ENCODE data around the gene STAB1.

The STAB1 gene

DNA sequence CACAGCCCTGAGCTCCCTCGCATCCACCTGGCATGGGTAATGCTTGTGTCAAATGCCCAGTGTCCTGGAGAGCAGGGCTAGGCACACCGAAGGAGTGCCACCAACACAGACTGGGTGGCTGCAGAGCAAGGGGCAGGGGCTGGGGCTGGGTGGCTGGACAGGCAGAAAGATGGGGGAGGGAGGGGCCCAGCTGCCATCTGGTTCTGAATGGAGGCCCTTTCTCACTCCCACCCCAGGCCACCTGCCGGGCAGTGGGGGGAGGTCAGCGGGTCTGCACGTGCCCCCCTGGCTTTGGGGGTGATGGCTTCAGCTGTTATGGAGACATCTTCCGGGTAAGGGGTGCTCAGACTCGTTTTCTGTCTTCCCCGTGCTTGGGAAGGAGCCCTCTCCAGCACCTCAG is 17.0 kb downstream of the STAB1 start:
- DNase-seq = no peak

GRCh38 chr3:52512727-52513126 is 17.6 kb downstream of the STAB1 start:
- no peak for DNase-seq

DNA sequence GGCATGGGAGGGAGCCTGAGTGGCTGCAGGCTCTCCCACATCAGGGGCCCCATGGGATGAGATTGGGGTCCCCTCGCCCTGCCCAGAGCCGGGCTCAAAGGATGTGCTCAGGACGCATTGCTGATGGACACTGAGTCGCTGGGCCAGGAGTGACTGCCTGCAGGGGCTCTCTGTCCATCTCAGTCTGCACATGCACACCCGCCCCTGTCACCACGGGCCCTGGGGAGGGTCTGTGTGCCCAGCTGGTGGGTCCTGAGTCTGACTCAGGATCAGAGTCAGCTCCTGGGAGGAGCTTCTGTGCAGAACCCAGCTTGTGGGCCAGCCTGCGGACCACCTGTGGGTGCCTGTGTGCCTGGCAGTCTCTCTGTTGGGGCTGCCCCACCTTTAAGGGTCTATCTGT is 18.1 kb downstream of the STAB1 start:
- DNase-seq = no peak

DNA sequence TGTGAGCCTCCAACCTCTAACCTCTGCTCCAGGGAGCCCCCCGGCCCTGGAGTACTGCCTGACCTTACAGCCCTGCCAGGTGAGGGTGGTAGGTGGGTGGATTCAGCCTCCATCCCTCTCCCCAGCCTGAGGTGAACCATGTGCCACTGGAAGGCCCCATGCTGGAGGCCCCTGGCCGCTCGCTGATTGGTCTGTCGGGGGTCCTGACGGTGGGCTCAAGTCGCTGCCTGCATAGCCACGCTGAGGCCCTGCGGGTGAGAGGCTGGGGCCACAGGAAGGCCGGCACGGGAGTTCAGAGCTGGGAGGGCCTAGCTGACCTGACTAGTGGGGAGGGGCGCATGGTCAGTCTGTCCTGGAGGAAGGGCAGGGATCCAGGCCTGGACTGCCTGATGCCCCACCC is 19.4 kb downstream of the STAB1 start:
- DNase-seq = no peak

- DNase-seq = no peak
Observed at GRCh38 chr3:52515192-52515591, 20.1 kb downstream of the STAB1 start.

DNA sequence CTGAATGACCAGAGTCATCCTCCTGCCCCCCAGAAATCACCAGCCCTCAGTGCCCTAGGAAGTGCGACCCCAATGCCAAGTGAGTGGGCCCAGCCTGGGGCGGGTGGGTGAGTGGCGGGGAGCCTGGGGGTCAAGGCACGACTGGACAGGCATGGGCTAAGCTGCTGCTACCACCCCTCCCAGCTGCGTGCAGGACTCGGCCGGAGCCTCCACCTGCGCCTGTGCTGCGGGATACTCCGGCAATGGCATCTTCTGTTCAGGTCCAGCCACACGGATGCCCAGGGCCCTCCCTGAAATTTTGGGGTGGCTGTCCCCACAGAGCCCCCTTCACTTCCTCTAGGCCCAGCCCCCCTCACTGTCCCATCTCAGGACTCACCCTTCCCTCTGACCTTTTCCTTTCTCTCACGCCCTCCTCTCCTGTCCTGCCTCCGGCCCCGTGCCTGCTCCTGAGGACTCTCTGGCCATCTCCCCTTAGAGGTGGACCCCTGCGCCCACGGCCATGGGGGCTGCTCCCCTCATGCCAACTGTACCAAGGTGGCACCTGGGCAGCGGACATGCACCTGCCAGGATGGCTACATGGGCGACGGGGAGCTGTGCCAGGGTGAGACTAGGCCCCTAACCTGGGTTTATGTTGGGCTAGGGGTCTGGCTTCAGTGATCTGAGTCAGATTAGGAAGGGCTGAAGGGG is 21.5 kb downstream of the STAB1 start:
- DNase-seq = no peak

- DNase-seq = no peak
Observed at GRCh38 chr3:52517796-52518722, 22.9 kb downstream of the STAB1 start.

DNA sequence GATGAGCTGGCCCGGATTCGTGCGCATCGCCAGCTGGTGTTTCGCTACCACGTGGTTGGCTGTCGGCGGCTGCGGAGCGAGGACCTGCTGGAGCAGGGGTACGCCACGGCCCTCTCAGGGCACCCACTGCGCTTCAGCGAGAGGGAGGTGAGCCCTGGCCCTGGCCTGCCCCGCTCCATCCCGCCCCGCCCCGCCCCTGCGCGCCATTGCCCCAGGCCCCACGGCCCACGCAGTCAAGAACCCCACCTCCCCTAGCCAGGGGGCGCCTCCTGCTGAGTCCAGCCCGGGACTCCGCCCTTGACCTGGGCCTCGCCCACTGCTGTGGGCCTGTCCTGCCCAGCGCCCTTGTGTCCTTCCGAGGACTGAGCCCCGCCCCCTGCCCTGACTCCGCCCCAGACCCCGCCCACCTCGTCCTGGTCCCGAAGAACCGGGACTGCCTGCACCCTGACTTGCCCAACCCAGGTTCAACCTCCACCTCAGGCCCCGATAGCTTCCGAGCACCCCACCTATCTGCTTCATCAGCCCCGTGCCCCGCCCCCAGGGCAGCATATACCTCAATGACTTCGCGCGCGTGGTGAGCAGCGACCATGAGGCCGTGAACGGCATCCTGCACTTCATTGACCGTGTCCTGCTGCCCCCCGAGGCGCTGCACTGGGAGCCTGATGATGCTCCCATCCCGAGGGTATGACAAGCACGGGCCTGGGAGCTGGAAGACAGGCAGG is 23.7 kb downstream of the STAB1 start:
- DNase-seq = no peak

DNA sequence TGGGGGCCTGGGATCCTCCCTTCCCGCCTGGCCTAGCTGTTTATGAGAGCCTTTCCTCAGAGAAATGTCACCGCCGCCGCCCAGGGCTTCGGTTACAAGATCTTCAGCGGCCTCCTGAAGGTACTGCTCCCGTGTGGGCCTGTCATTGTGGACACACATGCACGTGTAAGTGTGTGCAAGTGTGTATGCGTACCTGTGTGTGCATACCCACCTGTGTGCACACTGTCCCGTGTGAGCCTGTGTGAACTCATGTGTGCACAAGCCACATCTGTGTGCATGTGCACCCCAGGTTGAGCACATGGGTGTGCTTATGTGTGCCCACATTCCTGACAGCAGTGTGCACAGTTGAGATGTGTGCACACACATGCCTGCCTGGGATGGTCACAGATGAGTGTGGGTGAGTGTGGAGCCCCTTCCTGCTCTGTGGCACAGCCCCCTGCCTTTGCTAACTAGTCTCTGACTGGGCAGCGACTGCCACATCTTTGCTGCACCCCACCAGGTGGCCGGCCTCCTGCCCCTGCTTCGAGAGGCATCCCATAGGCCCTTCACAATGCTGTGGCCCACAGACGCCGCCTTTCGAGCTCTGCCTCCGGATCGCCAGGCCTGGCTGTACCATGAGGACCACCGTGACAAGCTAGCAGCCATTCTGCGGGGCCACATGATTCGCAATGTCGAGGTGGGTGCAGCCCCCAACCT is 24.5 kb downstream of the STAB1 start:
- DNase-seq = no peak

GRCh38 chr3:52520141-52520667 is 25.1 kb downstream of the STAB1 start:
- DNase-seq = no peak

DNA sequence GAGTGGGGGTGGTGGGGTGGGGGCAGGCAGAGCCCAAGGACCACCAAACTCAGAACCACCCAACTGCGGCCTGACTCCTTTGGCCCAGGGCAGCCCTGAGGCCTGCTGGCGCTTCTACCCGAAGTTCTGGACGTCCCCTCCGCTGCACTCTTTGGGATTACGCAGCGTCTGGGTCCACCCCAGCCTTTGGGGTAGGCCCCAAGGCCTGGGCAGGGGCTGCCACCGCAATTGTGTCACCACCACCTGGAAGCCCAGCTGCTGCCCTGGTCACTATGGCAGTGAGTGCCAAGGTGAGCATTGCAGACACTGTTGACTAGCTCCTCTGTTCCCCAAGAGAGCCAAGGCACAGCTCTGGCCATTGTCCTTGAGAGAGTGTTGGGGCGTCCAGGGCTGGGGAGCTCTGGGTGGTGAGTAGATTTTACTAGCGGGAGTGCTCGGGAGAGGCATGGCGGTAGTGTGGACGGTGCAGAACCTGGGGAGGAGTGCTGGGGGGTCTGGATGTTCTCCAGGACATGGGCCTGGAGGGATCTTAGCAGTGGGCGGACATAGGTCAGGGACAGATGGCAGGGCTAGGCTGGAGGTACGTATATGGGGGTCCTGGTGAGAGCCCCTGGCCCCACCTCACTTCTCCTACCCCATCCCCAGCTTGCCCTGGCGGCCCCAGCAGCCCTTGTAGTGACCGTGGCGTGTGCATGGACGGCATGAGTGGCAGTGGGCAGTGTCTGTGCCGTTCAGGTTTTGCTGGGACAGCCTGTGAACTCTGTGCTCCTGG is 25.8 kb downstream of the STAB1 start:
- no peak for DNase-seq

- DNase-seq = no peak
Observed at GRCh38 chr3:52521488-52521824, 26.3 kb downstream of the STAB1 start.

DNA sequence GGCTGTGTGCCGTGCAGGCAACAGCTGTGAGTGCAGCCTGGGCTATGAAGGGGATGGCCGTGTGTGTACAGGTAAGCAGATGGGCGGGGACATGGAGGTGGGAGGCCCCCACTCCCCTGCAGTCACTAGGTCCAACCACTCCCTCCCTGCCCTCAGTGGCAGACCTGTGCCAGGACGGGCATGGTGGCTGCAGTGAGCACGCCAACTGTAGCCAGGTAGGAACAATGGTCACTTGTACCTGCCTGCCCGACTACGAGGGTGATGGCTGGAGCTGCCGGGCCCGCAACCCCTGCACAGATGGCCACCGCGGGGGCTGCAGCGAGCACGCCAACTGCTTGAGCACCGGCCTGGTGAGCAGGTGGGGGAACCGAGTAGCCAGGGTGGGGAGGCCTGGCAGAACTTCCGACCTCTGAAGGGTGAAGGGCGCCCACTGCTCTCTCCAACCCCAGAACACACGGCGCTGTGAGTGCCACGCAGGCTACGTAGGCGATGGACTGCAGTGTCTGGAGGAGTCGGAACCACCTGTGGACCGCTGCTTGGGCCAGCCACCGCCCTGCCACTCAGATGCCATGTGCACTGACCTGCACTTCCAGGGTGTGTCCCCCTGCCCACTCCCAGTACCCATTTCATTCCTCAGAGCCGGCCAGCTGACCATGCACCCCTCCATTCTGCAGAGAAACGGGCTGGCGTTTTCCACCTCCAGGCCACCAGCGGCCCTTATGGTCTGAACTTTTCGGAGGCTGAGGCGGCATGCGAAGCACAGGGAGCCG is 26.9 kb downstream of the STAB1 start:
- DNase-seq = no peak

DNA sequence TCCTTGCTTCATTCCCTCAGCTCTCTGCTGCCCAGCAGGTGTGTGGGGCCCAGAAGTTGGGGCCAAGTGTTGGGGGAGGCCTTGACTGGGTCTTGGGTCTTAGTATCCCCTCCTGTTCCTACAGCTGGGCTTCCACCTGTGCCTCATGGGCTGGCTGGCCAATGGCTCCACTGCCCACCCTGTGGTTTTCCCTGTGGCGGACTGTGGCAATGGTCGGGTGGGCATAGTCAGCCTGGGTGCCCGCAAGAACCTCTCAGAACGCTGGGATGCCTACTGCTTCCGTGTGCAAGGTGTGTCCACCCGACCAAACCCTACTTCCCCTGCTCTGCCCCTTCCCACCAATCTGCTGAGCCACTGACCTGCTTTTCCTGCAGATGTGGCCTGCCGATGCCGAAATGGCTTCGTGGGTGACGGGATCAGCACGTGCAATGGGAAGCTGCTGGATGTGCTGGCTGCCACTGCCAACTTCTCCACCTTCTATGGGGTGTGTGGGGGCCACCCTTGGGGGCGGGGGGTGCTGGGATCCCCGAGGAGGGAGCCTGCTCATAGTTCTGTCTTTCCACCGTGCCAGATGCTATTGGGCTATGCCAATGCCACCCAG is 27.6 kb downstream of the STAB1 start:
- DNase-seq = no peak

DNA sequence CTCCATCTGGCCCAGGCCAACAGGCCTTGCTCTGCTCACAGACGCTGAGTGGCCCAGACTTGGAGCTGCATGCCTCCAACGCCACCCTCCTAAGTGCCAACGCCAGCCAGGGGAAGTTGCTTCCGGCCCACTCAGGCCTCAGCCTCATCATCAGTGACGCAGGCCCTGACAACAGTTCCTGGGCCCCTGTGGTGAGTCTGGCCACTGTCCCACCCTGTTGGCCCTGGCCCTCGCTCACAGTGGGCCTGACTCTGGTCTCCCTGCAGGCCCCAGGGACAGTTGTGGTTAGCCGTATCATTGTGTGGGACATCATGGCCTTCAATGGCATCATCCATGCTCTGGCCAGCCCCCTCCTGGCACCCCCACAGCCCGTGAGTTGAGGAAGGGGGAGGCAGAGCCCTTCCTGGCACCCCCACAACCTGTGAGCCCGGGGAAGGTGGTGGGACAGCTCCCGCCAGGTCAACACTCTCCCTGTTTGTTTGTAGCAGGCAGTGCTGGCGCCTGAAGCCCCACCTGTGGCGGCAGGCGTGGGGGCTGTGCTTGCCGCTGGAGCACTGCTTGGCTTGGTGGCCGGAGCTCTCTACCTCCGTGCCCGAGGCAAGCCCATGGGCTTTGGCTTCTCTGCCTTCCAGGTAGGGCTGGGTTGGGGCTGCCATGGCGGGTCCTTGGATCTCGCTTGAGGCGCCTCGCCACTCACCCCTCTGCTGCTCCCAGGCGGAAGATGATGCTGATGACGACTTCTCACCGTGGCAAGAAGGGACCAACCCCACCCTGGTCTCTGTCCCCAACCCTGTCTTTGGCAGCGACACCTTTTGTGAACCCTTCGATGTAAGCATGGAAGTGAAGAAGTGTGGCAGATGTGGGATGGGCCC is 28.5 kb downstream of the STAB1 start:
- DNase-seq = no peak

GRCh38 chr3:52524258-52524751 is 29.2 kb downstream of the STAB1 start:
- DNase-seq = no peak

GRCh38 chr3:52524752-52525679 is 29.9 kb downstream of the STAB1 start:
- DNase-seq = no peak
